Left ventricle myocardium inferior (tissue), 1 donor: ENCODE measurements around the gene TP53I3. TPM values are rescaled to one million over a fixed set of nuclear protein-coding genes. Genes with fewer than 3 reads are reported as not detected.
A peak's percentile ranks its signal among the peaks of the same experiment; 100 is the strongest.

ENCODE experiments used
- DNase-seq: peaks from one replicate; pipeline ENCODE4 v3.0.0-alpha.2; 2020
- H3K27ac ChIP-seq: fragments of 200-600 bp; replicated peaks from 2 replicates; pipeline ENCODE4 v1.8.0; 2021
- H3K27me3 ChIP-seq: fragments of 200-600 bp; 2 replicates; pipeline ENCODE4 v1.8.0; 2021; ENCODE audit warnings: low read depth
- H3K36me3 ChIP-seq: fragments of 200-600 bp; 2 replicates; pipeline ENCODE4 v1.8.0; 2021
- H3K4me1 ChIP-seq: fragments of 200-600 bp; 2 replicates; pipeline ENCODE4 v1.8.0; 2021
- H3K4me3 ChIP-seq: fragments of 200-600 bp; 2 replicates; pipeline ENCODE4 v1.8.0; 2021; ENCODE audit warnings: mild to moderate bottlenecking, moderate library complexity
- H3K9me3 ChIP-seq: fragments of 200-600 bp; replicated peaks from 2 replicates; pipeline ENCODE4 v1.8.0; 2021
- intact Hi-C: fragments of 100-400 bp; cut with micrococcal nuclease; formaldehyde crosslinking; loops from one replicate; pipeline ENCODE4 v1.11.0; 2022
- total RNA-seq: library from RNA; stranded (reverse); fragmentation: NEBNext Ultra II Directional; extraction: Animal tissue kit (Norgen Biotek cat#: 25700); gene quantifications from one replicate; pipeline ENCODE4 v1.2.1, GENCODE V29; 2021
- TF ChIP-seq, protein P1 (sequence below): fragments of 200-600 bp; IDR thresholded peaks from 2 replicates; pipeline ENCODE4 v1.8.0; 2021; ENCODE audit warnings: antibody characterized with exemption, mild to moderate bottlenecking, borderline replicate concordance
- donor health status: DM: no; HTN: yes; CAD: no; lungs with severe emphysema.

Gene TP53I3
- total RNA-seq, 1 donor from 2014 or later: 7.5 TPM

GRCh38 chr2:24075915-24076848 lies 8.5 kb downstream of the TP53I3 start, which contains the start of gene SF3B6:
Gene SF3B6 (minus strand): TSS chr2:24076326. CDS start chr2:24076229, 97 bp downstream.
- peak; percentile 97 for DNase-seq
- H3K9me3 ChIP-seq: no peaks in the 10 kb centered on the region
- peak within 1 kb of the TSS; percentile 91 for H3K4me3 ChIP-seq
- TF ChIP-seq, protein P1, sequence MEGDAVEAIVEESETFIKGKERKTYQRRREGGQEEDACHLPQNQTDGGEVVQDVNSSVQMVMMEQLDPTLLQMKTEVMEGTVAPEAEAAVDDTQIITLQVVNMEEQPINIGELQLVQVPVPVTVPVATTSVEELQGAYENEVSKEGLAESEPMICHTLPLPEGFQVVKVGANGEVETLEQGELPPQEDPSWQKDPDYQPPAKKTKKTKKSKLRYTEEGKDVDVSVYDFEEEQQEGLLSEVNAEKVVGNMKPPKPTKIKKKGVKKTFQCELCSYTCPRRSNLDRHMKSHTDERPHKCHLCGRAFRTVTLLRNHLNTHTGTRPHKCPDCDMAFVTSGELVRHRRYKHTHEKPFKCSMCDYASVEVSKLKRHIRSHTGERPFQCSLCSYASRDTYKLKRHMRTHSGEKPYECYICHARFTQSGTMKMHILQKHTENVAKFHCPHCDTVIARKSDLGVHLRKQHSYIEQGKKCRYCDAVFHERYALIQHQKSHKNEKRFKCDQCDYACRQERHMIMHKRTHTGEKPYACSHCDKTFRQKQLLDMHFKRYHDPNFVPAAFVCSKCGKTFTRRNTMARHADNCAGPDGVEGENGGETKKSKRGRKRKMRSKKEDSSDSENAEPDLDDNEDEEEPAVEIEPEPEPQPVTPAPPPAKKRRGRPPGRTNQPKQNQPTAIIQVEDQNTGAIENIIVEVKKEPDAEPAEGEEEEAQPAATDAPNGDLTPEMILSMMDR: peak; percentile 7
- intact Hi-C loops: no loop called here
- peaks cover 41% of the 10 kb centered on the region for H3K36me3 ChIP-seq
- no peaks in the 10 kb centered on the region for H3K27me3 ChIP-seq
- H3K27ac ChIP-seq: peak within 1 kb of the TSS; percentile 93
- H3K4me1 ChIP-seq: peaks cover 33% of the 10 kb centered on the region

DNA sequence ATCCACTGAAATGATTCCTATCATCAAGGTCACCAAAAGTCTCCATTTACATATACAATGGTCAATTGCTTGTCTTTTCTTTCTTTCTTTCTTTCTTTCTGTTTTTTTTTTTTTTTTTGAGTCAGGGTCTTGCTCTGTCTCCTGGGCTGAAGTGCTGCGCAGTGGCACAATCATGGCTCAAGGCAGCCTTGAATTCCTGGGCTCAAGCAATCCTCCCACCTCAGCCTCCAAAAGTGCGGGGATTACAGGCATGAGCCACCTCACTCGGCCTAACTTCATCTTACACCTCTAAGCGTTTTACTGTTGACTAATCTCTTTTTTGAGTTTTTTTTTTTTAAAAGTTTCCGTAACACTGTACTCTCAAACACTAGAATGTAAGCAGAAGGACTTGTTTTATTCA lies 9.4 kb downstream of the TP53I3 start:
- peak overlapping the region; percentile 93 for H3K27ac ChIP-seq
- peak overlapping the region; percentile 91 for H3K4me3 ChIP-seq
- intact Hi-C loops: no loop called here
- H3K4me1 ChIP-seq: peaks cover 33% of the 10 kb centered on the region
- DNase-seq: no peak
- no peaks in the 10 kb centered on the region for H3K9me3 ChIP-seq
- H3K27me3 ChIP-seq: no peaks in the 10 kb centered on the region
- peaks cover 39% of the 10 kb centered on the region for H3K36me3 ChIP-seq
- TF ChIP-seq, protein P1: no peak

- Histone ChIP-seq H3K27ac (no peak overlapping the region), H3K4me1 (peaks cover 33% of the 10 kb centered on the region), H3K4me3 (no peak overlapping the region), H3K27me3 (no peaks in the 10 kb centered on the region), H3K9me3 (no peaks in the 10 kb centered on the region), H3K36me3 (peaks cover 43% of the 10 kb centered on the region)
- no peak for DNase-seq
- TF ChIP-seq, protein P1: no peak
- intact Hi-C loops: no loop called here
Observed at GRCh38 chr2:24073816-24074215, 10.8 kb downstream of the TP53I3 start.

GRCh38 chr2:24072259-24072658 lies 12.4 kb downstream of the TP53I3 start:
- DNase-seq: no peak
- Histone ChIP-seq H3K36me3 (peaks cover 57% of the 10 kb centered on the region), H3K27ac (no peak overlapping the region), H3K9me3 (no peaks in the 10 kb centered on the region), H3K4me3 (no peak overlapping the region), H3K4me1 (peaks cover 25% of the 10 kb centered on the region), H3K27me3 (no peaks in the 10 kb centered on the region)
- TF ChIP-seq, protein P1: no peak
- intact Hi-C loops: no loop called here

DNA sequence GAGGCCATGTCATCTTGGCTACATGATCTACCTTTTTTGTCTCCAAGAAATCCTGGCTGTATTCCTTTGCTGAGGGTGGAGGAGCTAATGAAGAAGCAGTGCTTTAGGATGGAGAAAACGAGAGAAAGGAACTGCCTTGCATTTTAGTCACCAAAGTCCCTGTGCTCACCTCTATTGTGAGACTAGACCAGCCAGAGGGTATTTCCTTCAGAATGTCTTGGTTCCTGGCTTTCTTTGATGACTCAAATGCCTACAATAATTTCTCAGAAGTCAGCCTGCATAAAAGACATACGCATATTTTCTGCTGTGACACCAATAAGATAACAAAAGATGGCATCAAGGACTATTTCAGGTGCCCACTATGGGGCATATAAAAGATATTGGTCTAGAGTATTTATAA lies 19.3 kb downstream of the TP53I3 start:
- Histone ChIP-seq H3K4me1 (no peaks in the 10 kb centered on the region), H3K27ac (no peak overlapping the region), H3K4me3 (no peak overlapping the region), H3K36me3 (peaks cover 50% of the 10 kb centered on the region), H3K9me3 (no peaks in the 10 kb centered on the region), H3K27me3 (no peaks in the 10 kb centered on the region)
- intact Hi-C loops: no loop called here
- TF ChIP-seq, protein P1: no peak
- no peak for DNase-seq
